CD4-positive, alpha-beta T cell treated with Interleukin-6 at 100 ng/mL for 8 hours (primary cell): Measurements from ENCODE around the gene GRK3.

Source experiments
- DNase-seq: peaks from one replicate; pipeline ENCODE4 v3.0.0-alpha.2; 2020; ENCODE audit warnings: mixed read lengths, low spot score

The GRK3 gene

DNA sequence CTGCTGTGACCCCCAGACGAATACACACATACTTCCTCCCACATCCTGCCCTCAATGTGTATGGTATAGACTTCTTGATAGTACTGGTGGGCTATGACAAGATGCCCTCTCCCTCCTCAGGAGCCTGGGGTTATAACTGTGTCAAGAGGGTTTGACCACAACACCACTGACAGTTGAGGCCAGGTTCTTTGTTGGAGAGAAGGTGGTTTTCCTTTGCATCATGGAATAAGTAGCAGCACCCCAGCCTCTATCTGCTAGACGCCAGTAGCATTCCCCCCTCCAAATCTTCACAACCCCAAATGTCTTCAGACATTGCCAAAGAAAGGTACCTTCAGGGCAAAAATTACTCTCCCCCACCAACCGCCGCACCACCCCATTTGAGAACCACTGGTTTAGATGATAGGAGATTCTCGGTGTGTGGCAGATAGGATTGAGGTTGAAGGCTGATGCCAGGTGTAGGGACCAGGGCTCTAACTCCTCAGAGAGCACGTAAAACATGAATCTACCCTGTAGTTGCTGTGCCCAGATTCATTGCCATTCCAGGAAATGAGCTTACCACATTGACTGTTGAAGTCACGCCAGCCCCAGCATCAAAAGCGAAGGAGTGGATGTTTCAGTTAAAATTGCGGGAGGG, 172.0 kb downstream of the GRK3 start:
- DNase-seq, result peak; percentile 34

DNA sequence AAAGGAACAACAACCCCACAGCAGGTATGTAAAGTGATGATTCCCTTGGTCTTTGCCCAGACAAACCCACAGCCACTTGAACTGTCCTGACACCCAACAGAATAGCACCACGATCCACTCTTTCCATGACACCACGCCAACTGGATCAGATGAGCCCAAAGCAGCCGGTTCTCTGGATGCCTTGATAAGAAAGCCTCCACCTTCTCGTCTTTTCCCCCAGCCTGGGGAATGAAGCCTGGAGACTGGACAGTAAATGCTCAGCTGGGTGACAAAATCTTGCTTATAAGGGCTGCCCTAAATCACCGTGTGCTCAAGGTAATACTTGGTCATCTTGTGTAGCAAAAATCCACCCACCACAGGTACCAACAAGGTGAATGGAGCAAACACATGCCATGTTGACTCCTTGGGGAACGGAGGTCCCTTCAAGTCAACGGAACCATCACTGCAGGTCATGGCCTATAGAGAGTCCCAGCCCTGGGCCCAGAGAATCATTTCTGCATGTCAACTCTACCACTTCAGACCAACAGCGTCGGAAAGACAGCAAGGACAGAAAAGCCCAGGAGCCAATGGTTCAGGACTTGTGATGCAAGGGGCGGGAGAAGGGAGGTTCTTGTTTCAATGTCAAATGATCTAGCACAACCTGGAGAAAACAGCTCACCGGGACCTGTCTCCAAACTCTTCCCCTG, 175.3 kb downstream of the GRK3 start:
- DNase-seq, result no peak

DNA sequence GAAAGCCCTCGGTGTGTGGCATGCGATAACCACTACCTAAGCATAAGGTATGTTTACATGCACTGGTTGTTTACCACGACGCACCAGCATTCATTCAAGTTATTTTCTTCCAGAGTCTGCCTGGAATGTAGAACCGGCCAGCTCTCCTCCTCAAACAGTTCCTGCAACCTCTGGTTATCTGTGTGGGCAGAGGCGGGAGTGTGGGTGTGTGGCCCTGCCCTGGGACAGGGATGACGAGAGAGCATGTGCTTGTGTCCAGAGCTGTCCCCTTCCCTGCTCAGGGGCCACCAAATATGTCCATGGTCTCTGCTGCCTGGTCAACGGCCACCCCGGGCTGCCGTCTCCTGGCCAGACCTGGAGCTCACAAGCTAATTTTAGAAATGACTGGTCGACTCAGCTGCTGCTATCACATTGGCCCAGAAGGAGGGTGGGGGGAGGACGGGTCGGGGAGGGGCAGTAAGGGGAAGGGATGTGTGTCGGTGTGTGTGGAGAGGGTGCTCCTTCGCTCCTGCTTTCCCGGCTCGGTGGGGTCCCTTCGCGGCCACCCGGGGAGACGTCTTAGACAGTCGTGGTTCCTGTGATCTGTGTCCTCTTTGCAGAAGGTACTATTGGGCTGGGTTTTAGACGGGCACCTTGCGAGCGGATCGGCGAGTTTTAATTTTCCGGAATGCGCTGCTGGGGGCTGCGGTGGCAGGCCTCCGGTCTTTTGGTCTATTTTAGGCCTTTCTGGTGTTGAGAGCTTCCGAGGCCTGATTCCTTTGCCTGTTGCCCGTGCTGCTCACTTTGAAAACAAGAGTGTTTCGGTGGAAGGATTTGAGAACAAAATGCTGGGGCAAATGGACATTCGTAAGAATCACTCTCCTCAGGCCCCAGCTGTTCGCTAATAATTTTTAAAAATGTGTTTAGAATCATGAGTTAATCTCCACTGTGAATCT, 177.5 kb downstream of the GRK3 start, which contains the start of gene MYO18B:
Gene MYO18B, plus strand, starts transcription at position 497 of the 935 bp plus-strand sequence. CDS start 18,905 bp downstream, outside the sequence.
- no peak for DNase-seq

DNA sequence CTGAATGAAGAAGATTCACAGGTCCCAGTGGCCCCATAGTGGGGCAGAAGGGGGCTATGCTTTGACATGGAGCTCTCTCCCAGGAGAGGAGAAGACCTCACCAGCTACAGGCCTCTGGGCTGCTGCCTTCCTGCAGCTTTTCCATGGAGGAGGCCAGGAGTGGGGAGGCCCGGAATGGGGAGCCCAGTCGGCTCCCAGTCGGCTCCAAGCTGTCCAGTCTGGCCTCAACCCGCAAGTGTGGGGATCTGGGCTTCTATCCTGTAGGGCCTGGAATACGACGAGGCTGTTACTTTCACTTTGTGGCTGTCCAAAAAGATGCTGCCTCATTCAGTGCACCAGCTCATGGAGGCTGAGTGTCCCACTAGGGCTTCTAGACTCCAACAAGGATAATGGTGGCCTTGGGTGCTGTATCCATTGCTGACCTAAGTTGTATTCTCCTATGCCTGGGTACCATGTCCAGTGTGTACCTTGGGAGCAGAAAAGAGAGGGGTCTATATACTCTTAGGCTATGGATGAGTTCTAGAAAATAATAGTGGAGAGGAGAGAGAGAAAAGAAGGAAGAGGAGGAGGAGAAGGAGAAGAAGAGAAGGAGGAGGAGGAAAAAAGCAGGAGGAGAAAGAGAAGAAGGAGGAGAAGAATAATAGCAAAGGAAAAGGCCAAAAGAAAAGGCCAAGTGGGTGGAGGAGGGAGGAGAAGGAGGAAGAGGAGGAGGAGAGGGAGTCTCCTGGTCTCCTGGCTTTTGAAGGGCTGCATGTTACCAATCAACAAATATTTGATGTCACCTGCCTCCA, 178.6 kb downstream of the GRK3 start:
- DNase-seq, result no peak

DNA sequence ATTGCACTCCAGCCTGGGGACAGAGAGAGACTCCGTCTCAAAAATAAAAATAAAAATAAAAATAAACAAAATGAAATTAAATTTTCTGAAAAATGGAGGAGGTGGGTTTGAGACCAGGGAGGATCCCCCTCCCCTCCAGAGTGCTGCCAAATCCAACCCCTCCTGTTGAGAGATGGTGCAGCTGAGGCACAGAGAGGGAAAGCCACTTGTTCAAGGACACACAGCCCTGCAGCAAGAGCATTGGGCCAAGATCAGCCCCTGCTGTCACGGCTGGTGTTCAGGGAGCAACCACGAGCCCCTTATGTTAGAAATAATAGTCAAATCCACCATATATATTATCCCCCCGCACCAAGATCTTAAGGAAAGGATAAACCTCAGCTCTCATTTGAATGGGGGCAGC, 180.2 kb downstream of the GRK3 start:
- no peak for DNase-seq

DNA sequence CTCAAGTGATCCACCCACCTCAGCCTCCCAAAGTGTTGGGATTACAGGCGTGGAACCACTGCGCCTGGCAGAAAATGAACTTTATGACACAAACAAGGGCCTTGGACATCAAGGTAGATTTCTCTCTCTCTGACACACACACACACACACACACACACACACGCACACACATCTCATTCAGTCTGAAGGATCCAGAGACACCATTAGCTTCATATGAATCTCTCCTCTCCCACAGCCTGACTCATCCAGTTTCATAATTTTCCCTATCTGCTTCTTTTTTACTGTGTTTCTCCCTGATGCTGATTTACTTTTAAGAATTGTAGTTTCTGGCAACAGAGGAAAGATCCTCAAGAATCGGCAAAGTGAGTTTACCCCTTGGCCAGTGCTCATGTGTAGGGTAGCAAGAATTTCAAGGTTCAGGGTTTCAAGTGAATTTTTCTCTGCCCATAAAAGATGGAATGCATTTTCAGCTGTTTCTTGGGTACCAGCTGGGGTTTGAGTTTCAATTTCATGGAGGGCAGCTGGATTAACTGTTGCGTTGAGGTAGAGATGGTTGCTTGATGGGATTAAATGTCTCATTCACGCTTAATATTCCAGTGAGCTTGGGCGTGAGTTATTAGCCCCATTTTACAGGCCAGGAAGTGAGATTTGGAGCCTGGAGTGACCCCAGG, 181.0 kb downstream of the GRK3 start:
- no peak for DNase-seq

DNA sequence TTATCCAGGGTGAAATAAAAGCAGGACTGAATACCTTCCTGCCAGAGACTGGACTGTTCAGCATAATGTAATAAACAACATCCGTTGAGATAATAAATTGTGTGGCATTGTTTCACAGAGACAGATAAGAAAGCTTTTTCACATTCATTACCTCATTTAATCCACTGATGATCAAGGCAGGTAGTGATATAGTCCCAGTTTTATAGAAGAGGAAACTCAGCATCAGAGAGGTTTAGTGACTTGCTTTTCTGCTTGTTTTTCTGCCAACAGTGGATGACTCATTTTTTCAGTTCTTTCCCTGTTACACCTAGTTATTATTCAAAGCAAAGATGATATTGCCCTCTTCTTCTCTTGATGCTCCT, 181.5 kb downstream of the GRK3 start:
- DNase-seq, result no peak

DNA sequence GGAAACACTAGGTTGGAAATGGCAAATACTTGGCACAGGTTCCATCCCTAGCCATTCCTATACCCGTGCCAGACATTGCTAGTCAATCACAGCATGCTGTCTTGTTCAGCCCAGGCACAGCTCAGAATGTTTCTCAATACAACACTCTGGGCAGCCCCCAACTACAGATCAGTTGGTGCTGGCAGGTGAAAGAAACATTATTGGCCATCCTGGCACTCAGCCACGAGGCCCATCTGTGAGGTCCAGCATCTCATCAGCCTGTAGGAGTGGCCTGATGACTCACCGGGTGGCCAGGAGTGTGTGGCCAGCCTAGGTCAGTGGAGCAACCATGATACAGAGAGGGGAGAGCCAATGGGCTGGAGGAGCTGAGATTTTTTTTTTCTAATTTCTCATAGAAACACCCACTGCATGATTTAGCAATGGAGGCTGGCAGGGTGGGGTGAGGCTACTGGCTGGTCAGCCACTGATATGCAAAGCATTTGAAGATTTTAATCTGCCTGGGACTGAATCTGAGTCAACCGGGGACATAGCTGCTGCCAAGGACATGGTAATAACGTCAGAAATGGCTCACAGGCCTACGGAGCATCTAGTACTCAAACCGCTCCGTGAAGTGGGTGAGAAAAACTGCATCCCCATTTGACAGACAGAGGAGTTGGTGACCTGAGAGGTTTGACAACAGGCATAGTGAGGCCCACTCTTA, 182.9 kb downstream of the GRK3 start:
- DNase-seq, result no peak

DNA sequence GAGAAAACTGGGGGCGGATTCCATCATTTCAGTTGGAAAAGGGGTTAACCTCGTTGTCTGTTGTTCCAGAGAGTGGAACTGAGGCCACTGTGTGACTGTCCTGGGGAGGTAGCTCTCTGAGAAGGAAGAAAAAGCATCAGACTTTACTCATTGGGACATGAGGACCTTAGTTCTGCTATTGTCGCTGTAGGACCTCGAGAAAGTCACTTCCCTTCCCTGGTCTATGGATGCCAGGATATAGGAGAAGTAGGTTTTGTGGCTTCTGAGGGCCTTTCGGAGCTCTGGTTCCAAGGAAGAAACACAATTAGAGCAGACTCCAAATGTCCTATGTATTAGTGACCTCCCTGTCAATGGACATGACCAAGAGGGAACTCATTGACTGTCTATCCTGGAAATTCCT, 183.7 kb downstream of the GRK3 start:
- DNase-seq, result no peak

DNA sequence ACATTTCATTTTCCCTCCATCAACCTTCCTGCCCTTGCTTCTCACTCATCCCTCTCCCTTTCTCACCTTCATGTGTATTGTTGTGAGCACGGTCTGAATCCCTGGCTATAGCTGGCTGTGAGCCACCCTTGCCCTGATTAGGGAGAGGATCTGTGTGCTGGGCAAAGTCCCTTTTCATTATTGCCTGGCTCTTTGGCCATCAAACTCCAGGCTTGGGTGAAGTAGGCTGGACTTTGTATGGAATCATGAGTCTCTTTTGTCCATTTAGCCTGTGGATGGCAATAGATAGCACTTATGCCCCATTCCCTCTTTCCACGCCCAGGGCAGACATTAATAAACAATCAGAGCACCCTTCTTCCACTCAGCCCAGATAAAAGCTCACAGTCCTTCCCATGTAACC, 184.2 kb downstream of the GRK3 start:
- no peak for DNase-seq

DNA sequence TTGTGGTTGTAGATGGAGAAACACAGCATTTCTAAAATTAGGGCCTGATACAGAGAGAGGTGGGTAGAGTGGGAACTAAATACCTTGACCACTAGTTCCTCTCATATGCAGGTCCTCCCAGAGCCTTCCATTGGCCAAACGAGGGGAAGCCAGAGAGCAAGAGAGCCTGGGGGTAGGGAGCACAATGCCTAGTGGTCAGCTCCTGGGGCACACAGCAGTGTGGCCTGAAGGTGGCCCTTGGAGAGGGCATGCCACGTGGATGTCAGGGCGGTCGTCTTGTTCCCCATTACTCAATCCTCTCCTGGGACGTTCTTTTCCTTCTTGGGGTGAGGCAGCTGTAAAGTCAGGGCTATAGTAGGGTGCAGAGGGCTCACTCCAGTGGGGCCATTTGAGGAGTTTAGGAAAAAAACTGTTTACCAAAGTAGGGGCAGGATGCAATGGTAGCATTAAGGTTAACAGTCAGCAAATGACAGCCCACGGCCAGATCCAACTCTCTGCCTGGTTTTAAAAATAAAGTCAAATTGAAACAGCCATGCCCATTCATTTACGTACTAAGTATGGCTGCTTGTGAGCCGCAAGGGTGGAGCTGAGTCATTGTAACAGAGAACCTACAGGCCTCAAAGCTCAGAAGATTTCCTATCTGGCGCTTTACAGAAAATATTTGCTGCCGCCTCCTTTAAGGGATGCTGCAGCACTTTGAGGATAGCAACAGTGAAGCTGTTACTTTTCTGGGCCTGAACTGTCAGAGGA, 185.1 kb downstream of the GRK3 start:
- DNase-seq, result no peak

DNA sequence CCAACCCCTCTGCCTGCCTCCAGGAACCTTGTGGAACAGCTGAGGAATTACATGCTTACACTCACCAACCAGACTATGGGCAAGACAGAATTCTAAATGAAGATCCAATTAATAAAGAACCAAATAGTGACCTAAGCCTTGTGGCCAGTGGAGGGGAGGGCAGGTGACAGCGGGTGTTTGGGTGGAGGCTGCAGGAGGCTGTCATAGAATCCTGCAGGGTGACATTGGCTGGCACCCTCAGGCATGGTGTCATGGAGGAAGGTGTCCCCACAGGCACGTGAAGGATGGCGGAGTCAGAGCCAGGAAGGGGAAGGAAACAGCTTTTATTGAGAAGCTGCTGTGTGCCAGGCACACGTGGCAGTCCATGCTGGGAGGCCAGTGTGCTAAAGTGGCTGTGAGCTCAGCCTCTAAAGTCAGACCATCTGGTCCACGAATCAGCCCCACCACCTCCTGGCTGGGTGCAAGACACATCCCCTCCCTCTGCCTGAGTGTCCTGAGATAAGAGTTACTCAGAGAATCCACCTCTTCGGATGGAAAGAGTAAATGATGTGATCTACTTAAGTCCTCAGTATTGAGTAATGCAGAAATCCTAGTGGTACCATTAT, 186.2 kb downstream of the GRK3 start:
- DNase-seq, result no peak

DNA sequence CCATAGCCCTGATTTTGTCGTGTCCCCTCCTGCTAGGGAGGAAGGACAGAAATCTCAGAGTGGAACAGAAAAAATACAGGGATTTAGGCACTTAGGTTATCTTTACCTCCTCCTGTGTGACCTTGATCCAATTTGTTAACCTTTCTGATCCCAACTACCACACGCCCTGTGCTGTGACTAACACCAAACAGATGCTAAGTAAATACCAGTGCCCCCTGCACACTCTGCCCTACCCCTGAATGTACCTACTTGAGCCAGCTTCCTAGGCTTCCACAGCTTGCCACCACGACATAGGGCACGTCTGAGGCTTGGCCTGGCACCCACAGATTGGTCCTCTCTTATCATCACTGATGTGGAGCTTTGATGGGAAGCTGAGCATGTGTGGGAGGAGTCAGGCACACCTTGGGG, 186.7 kb downstream of the GRK3 start:
- DNase-seq, result no peak

DNA sequence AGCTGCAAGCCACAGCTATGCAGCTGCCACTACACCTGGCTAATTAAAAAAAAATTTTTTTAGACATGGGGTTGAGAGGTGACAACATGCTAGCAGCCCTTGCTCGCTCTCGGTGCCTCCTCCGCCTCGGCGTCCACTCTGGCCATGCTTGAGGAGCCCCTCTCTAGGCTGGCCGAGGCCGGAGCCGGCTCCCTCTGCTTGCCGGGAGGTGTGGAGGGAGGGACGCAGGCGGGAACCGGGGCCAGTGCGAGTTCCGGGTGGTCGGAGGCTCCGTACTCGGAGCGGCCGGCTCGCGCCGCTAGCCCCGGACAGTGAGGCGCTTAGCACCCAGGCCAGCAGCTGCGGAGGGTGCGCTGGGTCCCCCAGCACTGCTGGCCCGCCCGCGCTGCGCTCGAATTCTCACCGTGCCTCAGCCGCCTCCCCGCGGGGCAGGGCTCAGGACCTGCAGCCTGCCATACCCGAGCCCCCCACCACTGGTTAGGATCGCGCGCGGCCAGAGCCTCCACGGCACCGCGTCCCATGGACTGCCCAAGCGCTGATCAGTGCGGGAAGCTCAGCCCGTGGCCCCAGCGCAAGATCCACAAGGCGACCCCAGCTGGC, 188.2 kb downstream of the GRK3 start:
- no peak for DNase-seq

DNA sequence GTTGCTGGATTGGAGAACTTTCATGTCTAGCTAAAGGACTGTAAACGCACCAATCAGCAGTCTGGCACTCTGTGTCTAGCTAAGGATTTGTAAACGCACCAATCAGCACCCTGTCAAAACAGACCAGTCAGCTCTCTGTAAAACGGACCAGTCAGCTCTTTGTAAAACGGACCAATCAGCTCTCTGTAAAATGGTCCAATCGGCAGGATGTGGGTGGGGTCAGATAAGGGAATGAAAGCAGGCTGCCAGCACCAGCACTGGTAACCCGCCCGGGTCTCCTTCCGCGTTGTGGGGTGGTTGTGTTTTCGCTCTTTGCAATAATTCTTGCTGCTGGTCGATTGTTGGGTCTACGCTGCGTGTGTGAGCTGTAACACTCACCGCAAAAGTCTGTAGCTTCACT, 188.8 kb downstream of the GRK3 start:
- DNase-seq, result no peak

DNA sequence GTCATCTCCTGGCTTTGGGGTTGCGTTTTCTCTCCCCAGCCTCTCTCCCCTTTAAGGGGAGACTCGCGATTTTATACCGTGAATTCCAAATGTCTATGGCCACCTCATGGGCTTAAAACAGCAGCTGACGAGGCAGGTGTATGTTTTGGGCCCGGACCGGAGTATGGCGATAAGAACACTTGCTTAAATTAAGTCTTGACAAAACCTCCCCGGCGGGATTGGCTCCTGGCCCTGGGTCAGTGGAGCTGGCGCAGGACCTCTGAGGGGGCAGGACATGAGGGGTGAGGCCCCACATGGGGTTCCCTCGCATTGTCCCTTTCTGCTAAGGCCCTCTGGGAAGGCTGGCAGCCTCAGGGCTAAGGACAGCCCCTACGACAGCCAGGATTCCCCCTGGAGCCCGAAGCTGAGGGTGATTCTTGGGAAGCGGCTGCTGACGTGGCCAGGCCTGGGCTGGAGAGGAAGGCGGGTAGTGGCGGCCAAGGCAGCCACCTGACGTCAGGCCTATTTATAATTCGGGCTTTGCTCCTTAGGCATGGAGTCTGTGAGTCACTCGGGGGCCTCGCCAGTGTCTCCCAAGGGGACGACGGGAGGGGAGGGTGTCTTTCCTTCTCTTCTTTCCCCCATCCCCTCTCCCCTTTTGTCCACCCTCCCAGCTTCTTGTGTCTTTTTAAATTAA, 190.2 kb downstream of the GRK3 start:
- no peak for DNase-seq

DNA sequence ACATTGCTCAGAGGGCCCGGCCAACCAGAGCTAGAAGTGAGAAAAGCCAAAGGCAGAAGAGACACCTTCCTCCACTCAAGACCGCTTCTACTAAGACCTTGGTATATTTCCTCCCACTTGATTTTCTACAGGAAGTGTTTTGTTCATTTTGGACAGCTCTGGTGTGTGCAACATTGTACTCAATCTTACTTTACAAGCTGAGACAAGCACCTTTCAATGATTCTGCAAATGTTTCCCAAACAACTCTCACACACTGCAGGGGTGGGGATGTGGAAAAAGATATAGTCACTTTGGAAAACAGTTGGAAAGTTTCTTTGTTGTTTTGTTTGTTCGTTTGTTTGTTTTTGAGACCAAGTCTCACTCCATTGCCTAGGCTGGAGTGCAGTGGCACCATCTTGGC, 193.2 kb downstream of the GRK3 start:
- DNase-seq, result no peak

DNA sequence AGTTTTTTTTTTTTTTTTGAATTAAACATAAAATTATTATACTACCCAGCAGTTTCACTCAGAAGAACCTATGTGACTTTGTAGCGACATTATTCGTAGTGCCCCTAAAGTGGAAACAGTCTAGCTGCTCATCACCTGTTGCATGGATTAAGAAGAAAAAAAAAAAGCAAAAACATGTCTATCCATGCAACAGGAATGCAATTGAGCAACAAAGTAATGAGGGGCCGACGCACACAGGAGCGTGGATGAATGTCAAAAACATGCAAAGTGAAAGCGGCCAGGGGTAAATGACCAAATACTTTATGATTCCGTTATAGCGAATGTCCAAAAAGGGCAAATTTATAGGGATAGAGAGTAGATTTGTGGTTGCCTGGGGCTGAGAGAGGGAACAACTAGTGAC, 193.8 kb downstream of the GRK3 start:
- no peak for DNase-seq

DNA sequence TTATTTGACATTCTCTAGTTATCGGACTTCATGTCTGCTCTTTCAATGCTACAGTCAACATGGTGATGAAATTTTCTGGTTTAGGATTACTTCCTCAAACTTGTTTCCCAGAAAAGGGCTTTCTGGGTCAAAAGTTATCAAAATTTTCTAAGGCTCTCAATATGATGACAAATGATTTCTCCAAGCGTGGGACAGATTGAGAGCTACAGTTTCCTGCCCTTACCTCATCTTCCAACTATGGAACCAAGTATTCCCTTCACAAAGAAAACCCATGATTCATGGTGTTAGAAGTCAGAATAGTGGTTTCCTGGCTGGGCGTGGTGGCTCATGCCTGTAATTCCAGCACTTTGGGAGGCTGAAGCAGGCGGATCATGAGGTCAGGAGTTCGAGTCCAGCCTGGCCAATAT, 195.4 kb downstream of the GRK3 start:
- DNase-seq, result no peak
